Endodermal cell (in vitro differentiated cells): ENCODE results near the gene MRPL19. TPM values are rescaled to one million over a fixed set of nuclear protein-coding genes. Genes with fewer than 3 reads are reported as not detected.
"Not testable (repeated sequence)": the region's sequence is repeated elsewhere in the genome, so short reads cannot be mapped to it uniquely, and the experiment has no call there.

ENCODE experiments used
- DNase-seq: peaks from one replicate; pipeline ENCODE4 v3.0.0-alpha.2; 2017
- H3K27ac ChIP-seq: 2 replicates; pipeline ENCODE4 v1.5.1; 2013; ENCODE audit warnings: mild to moderate bottlenecking, low read depth, low read length, moderate library complexity
- H3K27me3 ChIP-seq: 2 replicates; pipeline ENCODE4 v1.6.1; 2013; ENCODE audit warnings: mild to moderate bottlenecking, low read length, moderate library complexity; ENCODE audit not compliant: insufficient read depth, control insufficient read depth, poor library complexity, severe bottlenecking
- H3K36me3 ChIP-seq: 2 replicates; pipeline ENCODE4 v1.7.0; 2013; ENCODE audit warnings: mild to moderate bottlenecking, low read length, moderate library complexity; ENCODE audit not compliant: control insufficient read depth, insufficient read depth
- H3K4me1 ChIP-seq: one replicate; pipeline ENCODE4 v1.7.0; 2013; ENCODE audit warnings: low read length; ENCODE audit not compliant: control insufficient read depth, insufficient read depth
- H3K4me3 ChIP-seq: 2 replicates; pipeline ENCODE4 v1.5.1; 2013; ENCODE audit warnings: mild to moderate bottlenecking, low read length, moderate library complexity
- H3K9ac ChIP-seq: 2 replicates; pipeline ENCODE4 v1.6.1; 2013; ENCODE audit warnings: mild to moderate bottlenecking, low read length, moderate library complexity; ENCODE audit not compliant: poor library complexity, severe bottlenecking; ENCODE audit errors: extremely low read depth
- H3K9me3 ChIP-seq: 2 replicates; pipeline ENCODE4 v1.6.1; 2013; ENCODE audit warnings: mild to moderate bottlenecking, low read length, moderate library complexity; ENCODE audit not compliant: control insufficient read depth
- H3K27ac Mint-ChIP-seq: 2 replicates; pipeline ENCODE4 v1.8.0; 2020; ENCODE audit warnings: mixed read lengths
- H3K27me3 Mint-ChIP-seq: 2 replicates; pipeline ENCODE4 v1.8.0; 2021; ENCODE audit warnings: mild to moderate bottlenecking, mixed read lengths; ENCODE audit not compliant: insufficient read depth
- H3K36me3 Mint-ChIP-seq: 2 replicates; pipeline ENCODE4 v1.8.0; 2020; ENCODE audit warnings: low read depth, mixed read lengths
- H3K4me1 Mint-ChIP-seq: 2 replicates; pipeline ENCODE4 v1.8.0; 2020; ENCODE audit warnings: mixed read lengths
- H3K4me3 Mint-ChIP-seq: 2 replicates; pipeline ENCODE4 v1.8.0; 2020; ENCODE audit warnings: mild to moderate bottlenecking, moderate library complexity, mixed read lengths
- H3K9me3 Mint-ChIP-seq: 2 replicates; pipeline ENCODE4 v1.8.0; 2020; ENCODE audit warnings: mild to moderate bottlenecking, mixed read lengths
- CTCF ChIP-seq: fragments of 200-600 bp; sonication (generic); conservative IDR thresholded peaks from 2 replicates; pipeline ENCODE4 v1.5.0; 2021; ENCODE audit warnings: antibody characterized with exemption, mild to moderate bottlenecking
- whole genome bisulfite sequencing, 2 experiments: methylation state at CpG; one replicate each; pipeline versions ENCODE4 v1.1.5 to v1.1.7; 2013; ENCODE audit warnings: missing lambda C conversion rate in 2 of 2, mixed read lengths in 1 of 2; ENCODE audit not compliant: insufficient coverage in 1 of 2, insufficient read length in 1 of 2; 5-methylcytosine and 5-hydroxymethylcytosine counted together
- total RNA-seq, 2 donors: library from RNA; stranded (reverse); fragmentation: NEBNext Ultra II Directional in 1 of 2; extraction: Animal tissue kit (Norgen Biotek cat#: 25700) in 1 of 2; gene quantifications; 2 replicates in 1 of 2; 3 replicates in 1 of 2; pipeline ENCODE4 v1.2.1, GENCODE V29; 2021

Gene MRPL19
- total RNA-seq, 2 donors from 2014 or later, result 63.7 to 77.6 TPM

GRCh38 chr2:75710220-75710576 is 63.6 kb downstream of the MRPL19 start:
- H3K4me3 ChIP-seq, result peak overlapping the region; percentile 80
- no peak for TF ChIP-seq CTCF
- H3K27ac Mint-ChIP-seq, result peak overlapping the region; percentile 91
- H3K36me3 Mint-ChIP-seq, result peaks cover 16% of the 10 kb centered on the region
- peaks cover 21% of the 10 kb centered on the region for H3K4me1 Mint-ChIP-seq
- H3K27me3 Mint-ChIP-seq, result no peaks in the 10 kb centered on the region
- DNase-seq, result no peak
- H3K27me3 ChIP-seq, result no peaks in the 10 kb centered on the region
- WGBS, 2 experiments, result 6 to 18% methylated on average over 6 to 12 of the region's 12 CpGs
- H3K4me1 ChIP-seq, result no peaks in the 10 kb centered on the region
- no peaks in the 10 kb centered on the region for H3K9me3 ChIP-seq
- peak overlapping the region; percentile 70 for H3K4me3 Mint-ChIP-seq
- peaks cover 6% of the 10 kb centered on the region for H3K9me3 Mint-ChIP-seq
- H3K36me3 ChIP-seq, result peaks cover 9% of the 10 kb centered on the region
- H3K27ac ChIP-seq, result peak overlapping the region; percentile 91
- H3K9ac ChIP-seq, result peak overlapping the region; percentile 50

GRCh38 chr2:75710577-75711253 is 64.1 kb downstream of the MRPL19 start, which contains the start of gene GCFC2:
Gene GCFC2, minus strand, starts transcription at chr2:75710915. Its CDS starts 60 bp downstream, at chr2:75710855.
- WGBS, 2 experiments, result 5 to 19% methylated on average over 14 to 66 of the region's 66 CpGs
- Mint-ChIP-seq H3K27ac (peak within 1 kb of the TSS; percentile 91), H3K4me3 (peak within 1 kb of the TSS; percentile 70), H3K9me3 (peaks cover 6% of the 10 kb centered on the region), H3K36me3 (peaks cover 14% of the 10 kb centered on the region), H3K4me1 (peaks cover 21% of the 10 kb centered on the region), H3K27me3 (no peaks in the 10 kb centered on the region)
- Histone ChIP-seq H3K9me3 (no peaks in the 10 kb centered on the region), H3K9ac (peak within 1 kb of the TSS; percentile 50), H3K4me3 (peak within 1 kb of the TSS; percentile 80), H3K27ac (peak within 1 kb of the TSS; percentile 91), H3K27me3 (no peaks in the 10 kb centered on the region), H3K4me1 (no peaks in the 10 kb centered on the region), H3K36me3 (peaks cover 8% of the 10 kb centered on the region)
- peak; percentile 73 for TF ChIP-seq CTCF
- DNase-seq, result peak; percentile 95

- H3K9me3 Mint-ChIP-seq, H3K27ac Mint-ChIP-seq, H3K27ac ChIP-seq, H3K4me3 Mint-ChIP-seq, H3K4me1 ChIP-seq, H3K27me3 ChIP-seq, H3K36me3 ChIP-seq, H3K9me3 ChIP-seq, H3K27me3 Mint-ChIP-seq, H3K9ac ChIP-seq, DNase-seq, H3K36me3 Mint-ChIP-seq: not testable (repeated sequence)
- peaks cover 21% of the 10 kb centered on the region for H3K4me1 Mint-ChIP-seq
- 96 to 100% methylated on average over 6 to 31 of the region's 31 CpGs for WGBS, 2 experiments
- peak overlapping the region; percentile 80 for H3K4me3 ChIP-seq
Measured at GRCh38 chr2:75711590-75711989, 65.0 kb downstream of the MRPL19 start.
